Stimulated activated CD4-positive, alpha-beta T cell treated with anti-CD3 and anti-CD28 coated beads, Interleukin-1b, Interleukin-23, amount 100 ng/mL, for 1 hour (primary cell): ENCODE measurements around the gene TRNAU1AP.
"Not testable (repeated sequence)": the region's sequence is repeated elsewhere in the genome, so short reads cannot be mapped to it uniquely, and the experiment has no call there.

Experiments
- DNase-seq, 2 donors: peaks; one replicate each; pipeline ENCODE4 v3.0.0-alpha.2; 2020; ENCODE audit warnings: low read depth in 2 of 2

Gene TRNAU1AP

GRCh38 chr1:28577052-28577678, 24.3 kb downstream of the TRNAU1AP start:
- no peak for DNase-seq

GRCh38 chr1:28577738-28578536, 25.1 kb downstream of the TRNAU1AP start:
- DNase-seq = no peak

- DNase-seq = no peak
These were observed 25.9 kb downstream of the TRNAU1AP start for GRCh38 chr1:28578696-28579218.

- DNase-seq = no peak
These were observed 26.5 kb downstream of the TRNAU1AP start for GRCh38 chr1:28579401-28579800.

GRCh38 chr1:28580722-28581530, 28.0 kb downstream of the TRNAU1AP start:
- peak; percentile 26 to 33 for DNase-seq

- peak; percentile 85 to 89 for DNase-seq
These were observed 28.8 kb downstream of the TRNAU1AP start for GRCh38 chr1:28581531-28582247.

GRCh38 chr1:28582248-28582615, 29.3 kb downstream of the TRNAU1AP start:
- DNase-seq = no peak

- not testable (repeated sequence) for DNase-seq
These were observed 33.9 kb downstream of the TRNAU1AP start for GRCh38 chr1:28586585-28587391.

- no peak for DNase-seq
These were observed 38.9 kb downstream of the TRNAU1AP start, which contains the start of gene RAB42 for GRCh38 chr1:28591708-28592320. Gene RAB42 (plus strand): TSS chr1:28592265. CDS start chr1:28592512, 247 bp downstream.

- DNase-seq = no peak
These were observed 39.6 kb downstream of the TRNAU1AP start for GRCh38 chr1:28592321-28593071.

- not testable (repeated sequence) for DNase-seq
These were observed 41.1 kb downstream of the TRNAU1AP start for GRCh38 chr1:28593988-28594356.

GRCh38 chr1:28594686-28595411, 42.0 kb downstream of the TRNAU1AP start:
- not testable (repeated sequence) for DNase-seq

GRCh38 chr1:28595412-28596191, 42.7 kb downstream of the TRNAU1AP start:
- DNase-seq = no peak

GRCh38 chr1:28596276-28596675, 43.4 kb downstream of the TRNAU1AP start:
- DNase-seq = not testable (repeated sequence)

- no peak for DNase-seq
These were observed 48.8 kb downstream of the TRNAU1AP start for GRCh38 chr1:28601696-28602095.

GRCh38 chr1:28602536-28603439, 49.9 kb downstream of the TRNAU1AP start:
- no peak for DNase-seq

- no peak for DNase-seq
These were observed 51.5 kb downstream of the TRNAU1AP start for GRCh38 chr1:28604411-28604810.
